Prostate gland (tissue), 2 donors: ENCODE measurements around the gene ROBO1. TPM values are rescaled to one million over a fixed set of nuclear protein-coding genes. Genes with fewer than 3 reads are reported as not detected.

Source experiments
- DNase-seq: peaks from one replicate; pipeline ENCODE4 v3.0.0-alpha.2; 2019; ENCODE audit warnings: low spot score
- H3K27ac ChIP-seq, 2 donors: fragments of 200-600 bp; sonication (generic); 2 replicates each; pipeline ENCODE4 v1.5.1; 2017 to 2019
- H3K27me3 ChIP-seq: fragments of 200-600 bp; sonication (generic); replicated peaks from 2 replicates; pipeline ENCODE4 v1.5.1; 2019; ENCODE audit not compliant: insufficient read depth
- H3K36me3 ChIP-seq, 2 donors: fragments of 200-600 bp; sonication (generic); 1 replicate in 1 of 2; 2 replicates in 1 of 2; pipeline versions ENCODE4 v1.5.1 to v1.8.1; 2017 to 2019
- H3K4me1 ChIP-seq: fragments of 200-600 bp; sonication (generic); replicated peaks from 2 replicates; pipeline ENCODE4 v1.5.1; 2019
- H3K4me3 ChIP-seq, 2 donors: fragments of 200-600 bp; sonication (generic); 2 replicates each; pipeline ENCODE4 v1.5.1; 2017 to 2019
- H3K9me3 ChIP-seq: fragments of 200-600 bp; sonication (generic); 2 replicates; pipeline ENCODE4 v1.5.1; 2017
- CTCF ChIP-seq, 4 experiments: fragments of 200-600 bp in 2 of 4; fragments of 450-650 bp in 2 of 4; sonication (generic) in 2 of 4; IDR thresholded peaks; 1 replicate in 3 of 4; 2 replicates in 1 of 4; pipeline ENCODE4 v1.5.1; 2016 to 2019; ENCODE audit warnings: antibody characterized with exemption in 4 of 4, mild to moderate bottlenecking in 2 of 4, moderate library complexity in 2 of 4
- POLR2A ChIP-seq: fragments of 450-650 bp; IDR thresholded peaks from one replicate; pipeline ENCODE4 v1.6.1; 2016; ENCODE audit warnings: antibody characterized with exemption, mild to moderate bottlenecking
- POLR2AphosphoS5 ChIP-seq: sonication (generic); formaldehyde crosslinking; IDR thresholded peaks from one replicate; pipeline ENCODE4 v1.6.1; 2017; ENCODE audit warnings: antibody characterized with exemption
- WGBS: methylation state at CpG from one replicate; pipeline ENCODE4 v1.1.5; 2018; 5-methylcytosine and 5-hydroxymethylcytosine counted together
- intact Hi-C: fragments of 100-400 bp; cut with DNase I; formaldehyde crosslinking; loops from one replicate; pipeline ENCODE4 v1.14.2; 2022
- total RNA-seq, 2 donors: library from RNA; depleted of rRNA; stranded (reverse); fragments of >200 nt; gene quantifications; one replicate each; pipeline ENCODE4 v1.1.0, GENCODE V29; 2016

The ROBO1 gene
- total RNA-seq, 2 donors from 2014 or later, result 37.6 to 50.8 TPM

DNA sequence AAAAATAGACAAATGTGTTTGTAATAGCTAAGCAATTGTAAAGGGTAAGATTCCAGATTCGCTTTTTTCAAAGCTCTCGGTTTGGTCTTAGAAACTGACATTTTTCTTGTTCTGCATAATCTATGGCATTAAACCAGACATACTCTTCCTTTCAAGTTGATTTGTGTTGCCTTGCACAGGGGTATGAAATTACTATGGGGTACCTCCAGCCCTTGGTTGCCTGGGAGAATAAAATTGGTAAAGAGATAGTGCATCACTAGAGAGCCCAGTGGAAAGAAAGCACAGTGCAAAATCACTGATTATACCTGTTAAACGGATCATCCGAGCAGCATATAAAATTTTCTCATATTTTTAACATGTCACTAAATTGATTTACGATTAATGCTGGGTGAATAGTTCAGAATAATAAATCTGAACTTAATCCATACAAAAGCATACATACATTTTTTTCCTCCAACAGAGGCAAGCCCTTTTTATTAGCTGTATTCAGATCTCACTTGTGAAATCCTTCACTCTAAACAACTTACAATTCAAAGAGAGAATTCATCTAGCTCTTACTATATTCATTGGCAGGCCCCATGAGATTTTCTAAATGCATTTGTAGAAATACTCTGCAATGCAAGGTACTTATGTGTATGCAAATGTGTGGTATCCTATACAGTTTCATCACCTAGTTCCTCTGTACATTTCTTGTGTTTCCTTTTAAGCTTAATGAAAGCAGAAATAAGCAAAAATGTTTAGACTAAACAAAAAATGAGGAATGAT, 224.4 kb downstream of the ROBO1 start:
- Histone ChIP-seq H3K27me3 (no peaks in the 10 kb centered on the region), H3K27ac (no peak overlapping the region), H3K4me3 (no peak overlapping the region), H3K9me3 (no peaks in the 10 kb centered on the region), H3K36me3 (no peaks in the 10 kb centered on the region), H3K4me1 (no peaks in the 10 kb centered on the region)
- DNase-seq, result no peak
- TF ChIP-seq POLR2A (no peak), POLR2AphosphoS5 (no peak), CTCF (IDR thresholded peaks at IDR 0.05) (no peak)
- intact Hi-C loops, result no loop called here
- WGBS, result 53% methylated on average over 5 of the region's 5 CpGs

DNA sequence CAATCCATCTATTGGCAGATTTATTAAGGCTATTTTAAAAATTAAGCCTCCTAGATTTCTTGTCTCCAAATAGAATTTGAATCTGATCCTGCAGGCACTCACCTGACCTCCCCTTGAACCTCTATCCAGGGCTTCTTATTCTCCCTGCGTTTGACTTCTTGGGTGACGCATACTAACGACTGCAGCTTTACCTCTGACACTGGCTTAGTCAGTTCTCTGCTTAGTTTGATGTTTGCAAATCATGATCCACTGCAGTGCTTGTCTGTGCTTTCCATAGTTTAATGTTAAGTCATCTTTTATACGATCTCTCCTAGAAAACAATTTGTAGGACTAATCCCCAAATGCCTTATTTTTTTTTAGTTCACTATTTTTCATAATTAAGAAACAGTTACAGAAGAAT, 233.1 kb downstream of the ROBO1 start:
- no peaks in the 10 kb centered on the region for H3K9me3 ChIP-seq
- H3K4me1 ChIP-seq, result no peaks in the 10 kb centered on the region
- H3K36me3 ChIP-seq, result no peaks in the 10 kb centered on the region
- 47% methylated on average over 4 of the region's 4 CpGs for WGBS
- H3K27ac ChIP-seq, result no peak overlapping the region
- TF ChIP-seq POLR2AphosphoS5, result no peak
- no peak for TF ChIP-seq CTCF (IDR thresholded peaks at IDR 0.05)
- no peak for TF ChIP-seq POLR2A
- H3K27me3 ChIP-seq, result no peaks in the 10 kb centered on the region
- DNase-seq, result no peak
- intact Hi-C loops, result no loop called here
- H3K4me3 ChIP-seq, result no peak overlapping the region

- 65% methylated on average over 8 of the region's 8 CpGs for WGBS
- no peak overlapping the region for H3K27ac ChIP-seq
- intact Hi-C loops, result no loop called here
- no peaks in the 10 kb centered on the region for H3K9me3 ChIP-seq
- no peaks in the 10 kb centered on the region for H3K4me1 ChIP-seq
- H3K36me3 ChIP-seq, result no peaks in the 10 kb centered on the region
- no peak for TF ChIP-seq POLR2A
- no peak for TF ChIP-seq POLR2AphosphoS5
- no peak for TF ChIP-seq CTCF (IDR thresholded peaks at IDR 0.05)
- H3K4me3 ChIP-seq, result no peak overlapping the region
- no peaks in the 10 kb centered on the region for H3K27me3 ChIP-seq
- no peak for DNase-seq
Measured at GRCh38 chr3:79531566-79532295, 236.1 kb downstream of the ROBO1 start.

GRCh38 chr3:79521221-79521848, 246.5 kb downstream of the ROBO1 start:
- 18% methylated on average over 8 of the region's 8 CpGs for WGBS
- Histone ChIP-seq H3K36me3 (no peaks in the 10 kb centered on the region), H3K27ac (no peak overlapping the region), H3K4me1 (no peaks in the 10 kb centered on the region), H3K4me3 (no peak overlapping the region), H3K27me3 (no peaks in the 10 kb centered on the region), H3K9me3 (no peaks in the 10 kb centered on the region)
- TF ChIP-seq POLR2AphosphoS5, result no peak
- TF ChIP-seq CTCF (IDR thresholded peaks at IDR 0.05), result peak in 3 of 4 experiments; percentile 54 to 74 (median 69)
- intact Hi-C loops, result loop anchor here (5.0 kb wide), 1 partner anchor 1166 kb away; no protein-coding TSS in a partner anchor
- no peak for DNase-seq
